BLaER1 (cell line): ENCODE measurements around the gene PCDHGA2.
"Not testable (repeated sequence)": the region's sequence is repeated elsewhere in the genome, so short reads cannot be mapped to it uniquely, and the experiment has no call there.

Experiments
- H3K27ac ChIP-seq: shearing (Covaris generic); formaldehyde crosslinking; 2 replicates; pipeline ENCODE4 v1.8.1; 2022
- H3K27me3 ChIP-seq: shearing (Covaris generic); formaldehyde crosslinking; 2 replicates; pipeline ENCODE4 v1.8.1; 2022
- H3K36me3 ChIP-seq: shearing (Covaris generic); formaldehyde crosslinking; 2 replicates; pipeline ENCODE4 v1.8.1; 2022
- H3K4me1 ChIP-seq: shearing (Covaris generic); formaldehyde crosslinking; 2 replicates; pipeline ENCODE4 v1.8.1; 2022
- H3K4me2 ChIP-seq: shearing (Covaris generic); formaldehyde crosslinking; 2 replicates; pipeline ENCODE4 v1.8.1; 2022
- H3K4me3 ChIP-seq: shearing (Covaris generic); formaldehyde crosslinking; 2 replicates; pipeline ENCODE4 v1.8.1; 2022
- H3K9ac ChIP-seq: shearing (Covaris generic); formaldehyde crosslinking; 2 replicates; pipeline ENCODE4 v1.8.1; 2022
- H3K9me3 ChIP-seq: shearing (Covaris generic); formaldehyde crosslinking; 2 replicates; pipeline ENCODE4 v1.8.1; 2022
- H4K20me1 ChIP-seq: shearing (Covaris generic); formaldehyde crosslinking; 2 replicates; pipeline ENCODE4 v1.8.1; 2022
- Cebpa-rat ChIP-seq: shearing (Covaris generic); IDR thresholded peaks from 2 replicates; pipeline ENCODE4 v1.8.1; 2022

Gene PCDHGA2

DNA sequence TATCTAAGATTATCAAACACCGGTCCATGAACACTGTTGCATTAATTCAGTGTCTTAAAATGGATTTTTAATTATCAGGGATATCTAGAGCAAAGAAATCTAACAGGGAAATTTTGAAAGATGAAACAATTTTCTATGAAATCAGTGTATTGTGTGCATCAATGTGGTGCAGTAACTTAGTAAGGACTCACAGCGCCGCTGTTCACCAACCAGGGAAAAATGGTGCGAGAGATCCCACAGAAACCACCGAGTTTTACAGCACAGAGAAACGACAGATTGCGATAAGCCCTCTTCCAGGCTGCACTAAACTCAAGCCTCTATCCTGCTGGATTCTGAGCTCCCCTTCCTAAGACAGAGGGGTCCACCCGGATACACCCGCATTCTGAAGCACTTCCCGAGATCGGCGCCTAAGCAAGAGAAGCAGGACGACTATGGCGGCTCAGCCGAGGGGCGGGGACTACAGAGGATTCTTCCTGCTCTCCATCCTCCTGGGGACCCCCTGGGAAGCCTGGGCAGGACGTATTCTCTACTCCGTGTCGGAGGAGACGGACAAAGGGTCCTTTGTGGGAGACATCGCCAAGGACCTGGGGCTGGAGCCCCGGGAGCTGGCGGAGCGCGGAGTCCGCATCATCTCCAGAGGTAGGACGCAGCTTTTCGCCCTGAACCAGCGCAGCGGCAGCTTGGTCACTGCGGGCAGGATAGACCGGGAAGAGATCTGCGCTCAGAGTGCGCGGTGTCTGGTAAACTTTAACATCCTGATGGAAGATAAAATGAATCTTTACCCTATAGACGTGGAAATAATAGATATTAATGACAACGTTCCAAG, 44.1 kb downstream of the PCDHGA2 start, which contains the start of gene PCDHGA7:
Gene PCDHGA7, plus strand, starts transcription at position 274 of the 826 bp plus-strand sequence. Its CDS starts 158 bp downstream, at position 432.
- no peaks in the 10 kb centered on the region for H4K20me1 ChIP-seq
- no peak within 1 kb of the TSS for H3K9ac ChIP-seq
- no peaks in the 10 kb centered on the region for H3K4me1 ChIP-seq
- H3K4me2 ChIP-seq: no peak within 1 kb of the TSS
- no peak within 1 kb of the TSS for H3K4me3 ChIP-seq
- H3K27me3 ChIP-seq: no peaks in the 10 kb centered on the region
- no peaks in the 10 kb centered on the region for H3K36me3 ChIP-seq
- TF ChIP-seq Cebpa-rat: no peak
- peaks cover 34% of the 10 kb centered on the region for H3K9me3 ChIP-seq
- H3K27ac ChIP-seq: no peak within 1 kb of the TSS

DNA sequence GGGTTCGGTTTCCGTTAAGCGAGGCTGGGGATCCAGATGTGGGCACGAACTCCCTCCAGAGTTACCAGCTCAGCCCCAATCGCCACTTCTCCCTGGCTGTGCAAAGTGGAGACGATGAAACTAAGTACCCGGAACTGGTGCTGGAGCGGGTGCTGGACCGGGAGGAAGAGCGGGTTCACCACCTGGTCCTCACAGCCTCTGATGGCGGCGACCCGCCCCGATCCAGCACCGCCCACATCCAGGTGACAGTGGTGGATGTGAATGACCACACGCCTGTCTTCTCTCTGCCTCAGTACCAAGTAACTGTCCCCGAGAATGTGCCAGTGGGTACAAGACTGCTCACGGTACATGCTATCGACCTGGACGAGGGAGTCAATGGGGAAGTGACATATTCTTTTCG, 44.8 kb downstream of the PCDHGA2 start:
- H3K9me3 ChIP-seq: peaks cover 35% of the 10 kb centered on the region
- TF ChIP-seq Cebpa-rat: no peak
- no peak overlapping the region for H3K4me2 ChIP-seq
- H3K4me1 ChIP-seq: no peaks in the 10 kb centered on the region
- H3K27me3 ChIP-seq: no peaks in the 10 kb centered on the region
- no peak overlapping the region for H3K9ac ChIP-seq
- H3K36me3 ChIP-seq: no peaks in the 10 kb centered on the region
- no peaks in the 10 kb centered on the region for H4K20me1 ChIP-seq
- H3K27ac ChIP-seq: no peak overlapping the region
- H3K4me3 ChIP-seq: no peak overlapping the region

DNA sequence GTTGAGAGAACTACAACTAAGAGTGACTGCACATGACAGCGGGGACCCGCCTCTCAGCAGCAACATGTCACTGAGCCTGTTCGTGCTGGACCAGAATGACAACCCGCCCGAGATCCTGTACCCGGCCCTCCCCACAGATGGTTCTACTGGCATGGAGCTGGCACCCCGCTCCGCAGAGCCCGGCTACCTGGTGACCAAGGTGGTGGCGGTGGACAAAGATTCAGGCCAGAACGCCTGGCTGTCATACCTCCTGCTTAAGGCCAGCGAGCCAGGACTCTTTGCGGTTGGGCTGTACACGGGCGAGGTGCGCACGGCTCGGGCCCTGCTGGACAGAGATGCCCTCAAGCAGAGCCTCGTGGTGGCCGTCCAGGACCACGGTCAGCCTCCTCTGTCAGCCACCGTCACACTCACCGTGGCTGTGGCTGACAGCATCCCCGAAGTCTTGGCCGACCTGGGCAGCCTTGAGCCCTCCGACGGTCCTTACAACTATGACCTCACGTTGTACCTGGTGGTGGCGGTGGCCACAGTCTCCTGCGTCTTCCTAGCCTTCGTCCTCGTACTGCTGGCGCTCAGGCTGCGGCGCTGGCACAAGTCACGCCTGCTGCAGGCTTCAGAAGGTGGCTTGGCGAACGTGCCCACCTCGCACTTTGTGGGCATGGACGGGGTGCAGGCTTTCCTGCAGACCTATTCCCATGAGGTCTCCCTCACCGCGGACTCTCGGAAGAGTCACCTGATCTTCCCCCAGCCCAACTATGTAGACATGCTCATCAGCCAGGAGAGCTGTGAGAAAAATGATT, 46.1 kb downstream of the PCDHGA2 start:
- no peak overlapping the region for H3K9ac ChIP-seq
- H4K20me1 ChIP-seq: no peaks in the 10 kb centered on the region
- peaks cover 48% of the 10 kb centered on the region for H3K9me3 ChIP-seq
- H3K27me3 ChIP-seq: no peaks in the 10 kb centered on the region
- H3K4me1 ChIP-seq: no peaks in the 10 kb centered on the region
- H3K4me2 ChIP-seq: no peak overlapping the region
- TF ChIP-seq Cebpa-rat: no peak
- no peak overlapping the region for H3K27ac ChIP-seq
- no peak overlapping the region for H3K4me3 ChIP-seq
- no peaks in the 10 kb centered on the region for H3K36me3 ChIP-seq

DNA sequence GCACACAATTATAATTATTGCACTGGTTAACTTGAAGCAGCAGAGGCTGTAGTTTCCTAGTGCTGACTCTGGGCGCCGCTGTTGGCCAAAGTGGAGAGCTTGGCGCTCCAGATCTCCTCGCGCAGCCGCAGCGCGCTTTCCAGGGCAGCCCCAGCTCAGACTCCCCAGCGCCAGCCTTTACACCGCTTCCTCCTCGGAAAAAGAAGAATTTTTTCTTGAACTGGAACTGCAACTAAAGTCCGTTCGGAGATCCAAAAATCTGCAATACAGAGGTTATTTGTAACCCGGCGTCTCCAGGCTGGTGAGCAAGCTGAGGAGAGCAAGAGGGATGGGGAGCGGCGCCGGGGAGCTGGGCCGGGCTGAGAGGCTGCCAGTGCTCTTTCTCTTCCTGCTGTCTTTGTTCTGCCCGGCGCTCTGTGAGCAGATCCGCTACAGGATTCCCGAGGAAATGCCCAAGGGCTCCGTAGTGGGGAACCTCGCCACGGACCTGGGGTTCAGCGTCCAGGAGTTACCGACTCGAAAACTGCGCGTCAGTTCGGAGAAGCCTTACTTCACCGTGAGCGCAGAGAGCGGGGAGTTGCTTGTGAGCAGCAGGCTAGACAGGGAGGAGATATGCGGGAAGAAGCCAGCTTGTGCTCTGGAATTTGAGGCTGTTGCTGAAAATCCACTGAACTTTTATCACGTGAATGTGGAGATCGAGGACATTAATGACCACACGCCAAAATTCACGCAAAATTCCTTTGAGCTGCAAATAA, 49.2 kb downstream of the PCDHGA2 start, which contains the start of gene PCDHGB4:
Gene PCDHGB4, plus strand, starts transcription at position 142 of the 755 bp plus-strand sequence. Its CDS starts 187 bp downstream, at position 329.
- not testable (repeated sequence) for H4K20me1 ChIP-seq, H3K36me3 ChIP-seq, H3K9ac ChIP-seq, H3K27me3 ChIP-seq, H3K4me2 ChIP-seq, H3K4me1 ChIP-seq, H3K4me3 ChIP-seq, H3K27ac ChIP-seq
- peaks cover 49% of the 10 kb centered on the region for H3K9me3 ChIP-seq

DNA sequence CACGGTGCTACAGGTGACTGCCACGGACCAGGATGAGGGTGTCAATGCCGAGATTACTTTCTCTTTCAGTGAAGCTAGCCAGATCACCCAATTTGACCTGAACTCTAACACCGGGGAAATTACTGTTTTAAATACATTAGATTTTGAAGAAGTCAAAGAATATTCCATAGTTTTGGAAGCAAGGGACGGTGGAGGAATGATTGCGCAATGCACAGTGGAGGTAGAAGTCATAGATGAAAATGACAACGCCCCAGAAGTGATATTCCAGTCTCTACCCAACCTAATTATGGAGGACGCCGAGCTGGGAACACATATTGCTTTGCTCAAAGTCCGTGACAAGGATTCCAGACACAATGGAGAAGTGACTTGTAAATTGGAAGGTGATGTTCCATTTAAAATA, 50.1 kb downstream of the PCDHGA2 start:
- H4K20me1 ChIP-seq: no peaks in the 10 kb centered on the region
- H3K4me2 ChIP-seq: no peak overlapping the region
- no peaks in the 10 kb centered on the region for H3K27me3 ChIP-seq
- peaks cover 50% of the 10 kb centered on the region for H3K9me3 ChIP-seq
- no peak overlapping the region for H3K4me3 ChIP-seq
- no peaks in the 10 kb centered on the region for H3K4me1 ChIP-seq
- no peaks in the 10 kb centered on the region for H3K36me3 ChIP-seq
- H3K9ac ChIP-seq: no peak overlapping the region
- peak; percentile 93 for TF ChIP-seq Cebpa-rat
- no peak overlapping the region for H3K27ac ChIP-seq

DNA sequence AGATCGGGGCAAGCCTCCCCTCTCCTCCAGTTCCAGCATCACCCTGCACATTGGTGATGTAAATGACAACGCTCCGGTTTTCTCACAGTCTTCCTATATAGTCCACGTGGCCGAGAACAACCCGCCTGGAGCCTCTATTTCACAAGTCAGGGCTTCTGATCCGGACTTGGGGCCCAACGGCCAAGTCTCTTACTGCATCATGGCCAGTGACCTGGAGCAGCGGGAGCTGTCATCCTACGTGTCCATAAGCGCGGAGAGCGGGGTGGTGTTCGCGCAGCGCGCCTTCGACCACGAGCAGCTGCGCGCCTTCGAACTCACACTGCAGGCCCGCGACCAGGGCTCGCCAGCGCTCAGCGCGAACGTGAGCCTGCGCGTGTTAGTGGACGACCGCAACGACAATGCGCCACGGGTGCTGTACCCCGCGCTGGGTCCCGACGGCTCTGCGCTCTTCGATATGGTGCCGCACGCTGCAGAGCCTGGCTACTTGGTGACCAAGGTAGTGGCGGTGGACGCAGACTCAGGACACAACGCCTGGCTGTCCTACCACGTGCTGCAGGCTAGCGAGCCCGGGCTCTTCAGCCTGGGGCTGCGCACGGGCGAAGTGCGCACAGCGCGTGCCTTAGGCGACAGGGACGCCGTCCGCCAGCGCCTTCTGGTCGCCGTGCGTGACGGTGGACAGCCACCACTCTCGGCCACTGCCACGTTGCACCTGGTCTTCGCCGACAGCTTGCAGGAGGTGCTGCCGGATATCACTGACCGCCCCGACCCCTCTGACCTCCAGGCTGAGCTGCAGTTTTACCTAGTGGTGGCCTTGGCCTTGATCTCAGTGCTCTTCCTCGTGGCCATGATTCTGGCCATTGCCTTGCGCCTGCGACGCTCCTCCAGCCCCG, 50.8 kb downstream of the PCDHGA2 start:
- Histone ChIP-seq H3K9me3 (peaks cover 50% of the 10 kb centered on the region), H3K27ac (no peak overlapping the region), H3K4me3 (no peak overlapping the region), H3K4me2 (no peak overlapping the region), H3K9ac (no peak overlapping the region), H3K36me3 (no peaks in the 10 kb centered on the region), H3K4me1 (no peaks in the 10 kb centered on the region), H3K27me3 (no peaks in the 10 kb centered on the region), H4K20me1 (no peaks in the 10 kb centered on the region)
- TF ChIP-seq Cebpa-rat: no peak

DNA sequence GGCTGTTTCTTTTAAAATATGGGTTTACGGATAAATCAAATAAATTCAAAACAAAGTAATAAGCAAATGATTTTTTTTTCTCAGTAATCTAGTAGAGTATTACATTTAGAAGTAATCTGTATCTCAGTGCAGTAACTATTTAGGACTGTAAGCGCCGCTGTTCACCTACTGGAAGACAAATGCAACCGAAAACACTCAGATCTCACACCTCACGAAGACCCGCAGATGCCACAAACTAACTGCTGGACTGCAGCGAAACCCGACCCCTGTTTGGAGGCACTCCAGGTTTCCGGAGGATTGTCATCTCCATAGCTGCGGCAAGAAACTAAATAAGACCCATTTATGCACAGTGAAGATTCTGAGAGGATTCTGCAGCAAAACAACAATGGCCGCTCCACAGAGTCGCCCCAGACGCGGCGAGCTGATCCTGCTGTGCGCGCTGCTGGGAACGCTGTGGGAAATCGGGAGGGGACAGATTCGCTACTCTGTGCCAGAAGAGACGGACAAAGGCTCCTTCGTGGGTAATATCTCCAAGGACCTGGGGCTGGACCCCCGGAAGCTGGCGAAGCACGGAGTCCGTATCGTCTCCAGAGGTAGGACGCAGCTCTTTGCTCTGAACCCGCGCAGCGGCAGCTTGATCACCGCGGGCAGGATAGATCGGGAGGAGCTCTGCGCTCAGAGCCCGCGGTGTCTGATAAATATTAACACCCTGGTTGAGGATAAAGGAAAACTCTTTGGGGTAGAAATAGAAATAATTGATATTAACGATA, 54.1 kb downstream of the PCDHGA2 start, which contains the start of gene PCDHGA8:
Gene PCDHGA8, plus strand, starts transcription at position 205 of the 770 bp plus-strand sequence. Its CDS starts 181 bp downstream, at position 386.
- H3K27ac ChIP-seq: no peak within 1 kb of the TSS
- H3K27me3 ChIP-seq: no peaks in the 10 kb centered on the region
- no peak within 1 kb of the TSS for H3K4me3 ChIP-seq
- H3K9ac ChIP-seq: no peak within 1 kb of the TSS
- no peaks in the 10 kb centered on the region for H4K20me1 ChIP-seq
- H3K4me1 ChIP-seq: no peaks in the 10 kb centered on the region
- no peak within 1 kb of the TSS for H3K4me2 ChIP-seq
- no peaks in the 10 kb centered on the region for H3K36me3 ChIP-seq
- no peak for TF ChIP-seq Cebpa-rat
- H3K9me3 ChIP-seq: peaks cover 51% of the 10 kb centered on the region
